HG02973 (cell line): ENCODE data around the gene WFDC11.

ENCODE experiments used
- ATAC-seq: cut with Tn5 transposase; IDR thresholded peaks from one replicate; pipeline ENCODE4 v1.9.1; 2021; ENCODE audit warnings: moderate library complexity; ENCODE audit not compliant: unreplicated experiment

The WFDC11 gene

DNA sequence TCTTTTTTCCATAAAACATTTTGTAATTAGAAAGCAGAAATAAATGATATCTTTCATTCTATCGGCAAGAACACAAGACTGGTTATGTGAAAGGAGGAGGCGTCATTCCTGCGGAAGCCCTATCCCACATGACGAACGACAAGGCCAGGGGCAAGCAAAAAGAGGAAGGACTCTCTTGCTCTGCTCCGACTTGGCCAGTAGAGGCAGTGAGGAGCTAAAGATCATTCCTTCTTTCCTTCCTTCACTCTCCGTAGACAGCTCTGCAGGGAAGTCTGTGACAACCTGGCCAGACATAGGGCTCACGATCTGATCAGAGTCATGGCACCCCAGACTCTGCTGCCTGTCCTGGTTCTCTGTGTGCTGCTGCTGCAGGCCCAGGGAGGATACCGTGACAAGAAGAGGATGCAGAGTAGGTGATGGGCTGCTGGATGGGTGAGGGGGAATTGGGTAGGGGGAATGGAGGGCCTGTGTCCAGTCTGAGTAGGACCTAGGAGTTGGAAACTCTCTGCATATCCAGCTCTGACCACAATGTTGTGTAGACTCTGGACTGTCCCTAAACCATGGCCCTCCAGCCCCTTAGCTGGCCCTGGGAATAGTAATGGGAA is 40.4 kb downstream of the WFDC11 start, which contains the start of gene WFDC10A:
Gene WFDC10A (plus strand): TSS at position 244 of the 605 bp plus-strand sequence. CDS start 75 bp downstream, at position 319.
- no peak for ATAC-seq

DNA sequence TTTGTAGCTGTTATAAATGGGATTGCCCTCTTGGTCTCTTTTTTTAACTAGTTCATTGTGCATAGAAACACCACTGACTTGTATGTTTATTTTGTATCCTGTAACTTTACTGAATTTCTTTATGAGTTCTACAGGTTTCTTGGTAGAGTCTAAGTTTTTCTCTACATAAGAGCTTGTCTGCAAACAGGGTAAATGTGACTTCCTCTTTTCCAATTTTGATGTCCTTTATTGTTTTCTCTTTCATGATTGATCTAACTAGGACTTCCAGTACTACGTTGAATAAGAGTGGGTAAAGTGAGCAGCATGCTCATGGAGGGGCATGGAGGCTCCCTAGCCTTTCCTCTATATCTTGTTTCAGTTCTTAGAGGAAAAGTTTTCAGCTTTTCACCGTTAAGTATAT is 43.5 kb downstream of the WFDC11 start:
- ATAC-seq = no peak

DNA sequence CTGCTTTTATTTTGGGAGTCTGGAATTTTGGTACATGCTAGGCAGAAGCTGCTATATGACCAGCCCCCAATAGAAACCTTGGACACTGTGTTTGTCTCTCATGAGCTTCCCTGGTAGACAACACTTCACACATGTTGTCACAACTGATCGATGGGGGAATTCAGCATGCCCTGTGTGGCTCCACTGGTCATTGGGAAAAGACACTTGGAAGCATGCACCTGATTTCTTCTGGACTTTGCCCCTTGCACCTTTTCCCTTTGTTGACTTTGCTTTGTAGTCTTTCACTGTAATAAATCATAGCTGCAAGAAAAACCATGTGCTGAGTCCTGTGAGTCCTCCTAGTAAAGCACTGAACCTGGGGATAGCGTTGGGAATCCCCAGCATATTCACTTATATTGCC is 48.4 kb downstream of the WFDC11 start:
- no peak for ATAC-seq

DNA sequence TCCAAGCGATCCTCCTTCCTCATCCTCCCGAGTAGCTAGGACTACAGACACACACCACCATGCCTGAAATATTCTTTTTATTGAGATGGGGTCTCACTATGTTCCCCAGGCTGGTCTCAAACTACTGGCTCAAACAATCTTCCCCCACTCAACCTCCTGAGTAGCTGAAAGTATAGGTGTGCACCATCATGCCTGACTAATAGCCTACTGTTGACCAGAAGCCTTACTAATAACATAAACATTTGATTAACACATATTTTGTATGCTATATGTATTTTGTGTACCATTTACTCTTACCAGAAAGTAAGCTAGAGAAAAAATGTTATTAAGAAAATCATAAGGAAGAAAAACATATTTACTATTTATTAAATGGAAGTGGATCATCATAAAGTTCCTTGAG is 52.4 kb downstream of the WFDC11 start:
- ATAC-seq = no peak

DNA sequence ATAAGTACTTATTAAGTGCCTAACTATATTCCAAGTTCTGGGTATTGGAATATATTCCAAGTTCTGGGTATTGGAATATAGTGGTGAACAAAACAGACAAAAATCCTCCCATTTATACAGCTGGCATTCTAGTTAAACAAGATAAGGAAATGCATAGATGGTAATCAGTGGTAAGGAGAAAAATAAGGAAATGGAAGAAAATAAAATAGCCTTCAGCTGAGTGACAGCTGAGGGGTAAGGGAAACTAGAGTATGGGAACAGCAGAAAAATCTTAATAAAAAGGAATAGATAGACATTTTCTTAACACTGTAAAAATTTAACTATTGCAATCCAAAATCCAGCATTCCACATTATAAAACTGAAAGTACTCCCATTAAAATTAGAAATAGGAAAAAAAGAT is 57.7 kb downstream of the WFDC11 start:
- no peak for ATAC-seq

DNA sequence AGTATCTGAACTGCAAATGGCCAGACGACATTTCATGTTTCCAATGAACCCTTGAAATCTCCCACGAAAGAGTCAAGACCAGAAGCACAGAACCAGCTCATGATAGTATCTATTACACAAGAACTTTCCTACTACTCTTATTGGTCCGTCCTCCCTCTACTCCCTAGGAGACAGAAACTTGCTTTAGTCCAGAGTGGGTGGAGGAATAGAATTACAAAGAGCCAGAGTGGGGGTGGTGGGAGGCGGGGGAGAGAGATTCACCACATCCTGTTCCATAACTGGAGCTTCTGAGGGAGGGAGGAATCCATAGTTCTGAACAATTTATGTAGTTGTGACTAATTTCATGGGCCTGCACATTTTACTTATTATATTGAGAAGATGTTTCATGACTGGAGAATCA is 59.0 kb downstream of the WFDC11 start:
- ATAC-seq = no peak

DNA sequence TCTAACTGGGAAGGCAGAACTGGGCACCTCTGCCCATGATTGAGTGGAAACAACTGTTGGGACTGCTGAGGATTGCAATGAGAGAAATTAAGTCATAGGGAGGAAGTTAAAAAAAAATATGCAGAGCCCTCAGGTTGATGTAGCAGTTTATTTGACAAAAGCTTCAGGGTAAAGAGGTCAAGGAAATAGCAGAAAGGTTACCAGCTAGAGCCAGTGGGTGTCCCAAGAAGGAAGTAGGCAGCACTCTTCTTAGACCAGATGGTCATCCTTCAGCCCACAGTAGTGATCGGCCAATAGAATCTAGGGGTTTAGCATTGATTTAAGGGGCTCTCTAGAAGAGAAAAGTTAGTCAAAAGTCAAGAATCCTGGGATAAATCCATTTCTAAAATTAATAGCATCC is 62.2 kb downstream of the WFDC11 start:
- no peak for ATAC-seq
